HepG2 (cell line): Measurements from ENCODE around the gene IL17RC. TPM values are rescaled to one million over a fixed set of nuclear protein-coding genes. Genes with fewer than 3 reads are reported as not detected.
A peak's percentile ranks its signal among the peaks of the same experiment; 100 is the strongest.

Experiments
- DMAP1 ChIP-seq: IDR thresholded peaks from 2 replicates; pipeline ENCODE4 v1.6.1; 2016
- FOXM1 ChIP-seq: sonication (generic); formaldehyde crosslinking; IDR thresholded peaks from 2 replicates; pipeline ENCODE4 v1.5.0; 2020; ENCODE audit warnings: missing genetic modification reagents
- MXD4 ChIP-seq: IDR thresholded peaks from 2 replicates; pipeline ENCODE4 v1.6.1; 2016; ENCODE audit warnings: mild to moderate bottlenecking, missing biosample characterization, missing genetic modification reagents
- SIX4 ChIP-seq: sonication (generic); formaldehyde crosslinking; IDR thresholded peaks from 2 replicates; pipeline ENCODE4 v1.4.0; 2020; ENCODE audit warnings: missing genetic modification reagents
- SP4 ChIP-seq: sonication (generic); formaldehyde crosslinking; IDR thresholded peaks from 2 replicates; pipeline ENCODE4 v1.8.1; 2023; ENCODE audit warnings: mild to moderate bottlenecking, missing genetic modification reagents
- STAG1 ChIP-seq: sonication (generic); formaldehyde crosslinking; IDR thresholded peaks from 2 replicates; pipeline ENCODE4 v1.4.0; 2020; ENCODE audit warnings: missing genetic modification reagents
- XRCC5 ChIP-seq: fragments of 200-400 bp; formaldehyde crosslinking; optimal IDR thresholded peaks from 2 replicates; pipeline ENCODE3; 2017; ENCODE audit warnings: mild to moderate bottlenecking, low read length
- ZBTB7B ChIP-seq: sonication (generic); formaldehyde crosslinking; IDR thresholded peaks from 2 replicates; pipeline ENCODE4 v1.4.0; 2020; ENCODE audit warnings: missing genetic modification reagents
- ZNF616 ChIP-seq: sonication (generic); formaldehyde crosslinking; IDR thresholded peaks from 2 replicates; pipeline ENCODE4 v1.5.0; 2020; ENCODE audit warnings: low read depth, mild to moderate bottlenecking, missing genetic modification reagents
- ZNF746 ChIP-seq: sonication (generic); formaldehyde crosslinking; IDR thresholded peaks from 2 replicates; pipeline ENCODE4 v1.8.0; 2022; ENCODE audit warnings: mild to moderate bottlenecking, missing genetic modification reagents
- ZNF768 ChIP-seq: sonication (generic); formaldehyde crosslinking; IDR thresholded peaks from 2 replicates; pipeline ENCODE4 v1.4.0; 2020; ENCODE audit warnings: missing genetic modification reagents
- ZNF839 ChIP-seq: sonication (generic); formaldehyde crosslinking; IDR thresholded peaks from 2 replicates; pipeline ENCODE4 v1.4.0; 2020; ENCODE audit warnings: missing genetic modification reagents, mild to moderate bottlenecking, borderline replicate concordance
- polyA plus RNA-seq, 8 experiments: library from polyadenylated mRNA; depleted of rRNA in 3 of 8; stranded (reverse) in 7 of 8; unstranded in 1 of 8; fragments of >200 nt; fragmentation: Illumina TruSeq in 4 of 8; extraction: Trizol in 4 of 8; gene quantifications; 2 replicates each; pipeline versions ENCODE4 v1.2.1 to v1.2.3, GENCODE V29; 2011 to 2016; ENCODE audit warnings: low read depth in 4 of 8, missing spikeins in 1 of 8, mixed read lengths in 1 of 8; ENCODE audit not compliant: insufficient read depth in 1 of 8
- total RNA-seq, 5 experiments: library from RNA; depleted of rRNA; stranded (reverse); fragments of >200 nt; fragmentation: Illumina TruSeq; extraction: Trizol; gene quantifications; 2 replicates each; pipeline ENCODE4 v1.2.3, GENCODE V29; 2016; ENCODE audit warnings: low read depth in 1 of 5
- TF ChIP-seq, protein P1 (sequence below): sonication (generic); formaldehyde crosslinking; IDR thresholded peaks from 2 replicates; pipeline ENCODE4 v1.5.1; 2020; ENCODE audit warnings: mild to moderate bottlenecking, missing genetic modification reagents, moderate library complexity
- TF ChIP-seq, protein P2 (sequence below): sonication (generic); formaldehyde crosslinking; conservative IDR thresholded peaks from 2 replicates; pipeline ENCODE4 v1.8.0; 2022; ENCODE audit warnings: mild to moderate bottlenecking, moderate library complexity, missing genetic modification reagents
- TF ChIP-seq, protein P3 (sequence below): IDR thresholded peaks from 2 replicates; pipeline ENCODE4 v1.6.1; 2016; ENCODE audit warnings: mild to moderate bottlenecking
- TF ChIP-seq, protein P4 (sequence below): sonication (generic); formaldehyde crosslinking; IDR thresholded peaks from 2 replicates; pipeline ENCODE4 v1.5.1; 2020; ENCODE audit warnings: mild to moderate bottlenecking, missing genetic modification reagents, moderate library complexity
- TF ChIP-seq, protein P5 (sequence below): sonication (generic); formaldehyde crosslinking; IDR thresholded peaks from 2 replicates; pipeline ENCODE4 v1.4.0; 2020; ENCODE audit warnings: missing genetic modification reagents

The IL17RC gene
- total and polyA plus RNA-seq, 2 of the 13 experiments (the other 11 are each of a cell fraction or from before 2014, with no cell fraction given), result 20.7 to 24.0 TPM

DNA sequence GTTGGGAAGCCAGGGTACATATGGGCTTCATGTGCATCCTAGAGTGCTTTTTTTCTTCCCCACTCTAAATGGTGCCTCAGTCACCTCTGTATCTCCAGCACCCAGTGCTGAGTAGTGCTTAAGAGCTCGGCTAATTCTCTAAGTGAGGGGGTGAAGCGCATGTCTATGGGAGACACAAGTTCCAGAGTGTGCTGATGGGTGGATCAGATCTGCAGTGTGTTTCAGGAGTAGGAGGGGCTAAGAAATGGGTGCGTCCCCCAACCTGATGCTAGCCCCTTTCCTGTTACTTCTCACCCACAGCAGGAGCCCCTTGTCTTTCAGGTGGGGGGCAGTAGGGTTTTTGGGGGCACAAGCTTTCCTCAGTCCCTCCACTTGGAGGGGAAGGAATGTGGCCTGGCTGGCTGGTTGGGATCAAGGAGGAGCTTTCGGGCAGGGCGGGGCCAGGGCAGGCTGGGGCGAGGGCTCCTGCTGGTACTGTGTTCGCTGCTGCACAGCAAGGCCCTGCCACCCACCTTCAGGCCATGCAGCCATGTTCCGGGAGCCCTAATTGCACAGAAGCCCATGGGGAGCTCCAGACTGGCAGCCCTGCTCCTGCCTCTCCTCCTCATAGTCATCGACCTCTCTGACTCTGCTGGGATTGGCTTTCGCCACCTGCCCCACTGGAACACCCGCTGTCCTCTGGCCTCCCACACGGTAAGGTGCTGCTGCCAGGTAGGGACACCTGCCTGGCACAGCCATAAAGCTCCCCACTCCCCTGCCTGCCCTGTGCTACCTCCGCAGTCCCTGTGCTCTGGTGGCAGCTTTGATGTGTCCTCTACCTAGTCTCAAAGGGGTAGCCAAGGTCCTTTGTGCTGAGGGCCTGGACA, 14.3 kb upstream of the IL17RC start, which contains the start of gene IL17RE (continued):
- TF ChIP-seq ZNF768 (CRISPR knock-in tag) (peak; percentile 68), DMAP1 (CRISPR knock-in tag) (peak; percentile 51; the same call in 1 of the 2 replicates), SP4 (CRISPR knock-in tag) (no peak), ZBTB7B (CRISPR knock-in tag) (peak; percentile 70; the same call in 1 of the 2 replicates), MXD4 (peak; percentile 31; the same call in 1 of the 2 replicates), STAG1 (CRISPR knock-in tag) (0 out of 2 replicates have a peak, but pooled peaks have one; percentile 12), ZNF616 (CRISPR knock-in tag) (0 out of 2 replicates have a peak, but pooled peaks have one; percentile 8), ZNF839 (CRISPR knock-in tag) (peak; percentile 84; the same call in 1 of the 2 replicates), XRCC5 (peak; percentile 31), FOXM1 (CRISPR knock-in tag) (no peak), SIX4 (CRISPR knock-in tag) (0 out of 2 replicates have a peak, but pooled peaks have one; percentile 5), ZNF746 (CRISPR knock-in tag) (peak; percentile 54; the same call in 1 of the 2 replicates)
- TF ChIP-seq, protein P1, sequence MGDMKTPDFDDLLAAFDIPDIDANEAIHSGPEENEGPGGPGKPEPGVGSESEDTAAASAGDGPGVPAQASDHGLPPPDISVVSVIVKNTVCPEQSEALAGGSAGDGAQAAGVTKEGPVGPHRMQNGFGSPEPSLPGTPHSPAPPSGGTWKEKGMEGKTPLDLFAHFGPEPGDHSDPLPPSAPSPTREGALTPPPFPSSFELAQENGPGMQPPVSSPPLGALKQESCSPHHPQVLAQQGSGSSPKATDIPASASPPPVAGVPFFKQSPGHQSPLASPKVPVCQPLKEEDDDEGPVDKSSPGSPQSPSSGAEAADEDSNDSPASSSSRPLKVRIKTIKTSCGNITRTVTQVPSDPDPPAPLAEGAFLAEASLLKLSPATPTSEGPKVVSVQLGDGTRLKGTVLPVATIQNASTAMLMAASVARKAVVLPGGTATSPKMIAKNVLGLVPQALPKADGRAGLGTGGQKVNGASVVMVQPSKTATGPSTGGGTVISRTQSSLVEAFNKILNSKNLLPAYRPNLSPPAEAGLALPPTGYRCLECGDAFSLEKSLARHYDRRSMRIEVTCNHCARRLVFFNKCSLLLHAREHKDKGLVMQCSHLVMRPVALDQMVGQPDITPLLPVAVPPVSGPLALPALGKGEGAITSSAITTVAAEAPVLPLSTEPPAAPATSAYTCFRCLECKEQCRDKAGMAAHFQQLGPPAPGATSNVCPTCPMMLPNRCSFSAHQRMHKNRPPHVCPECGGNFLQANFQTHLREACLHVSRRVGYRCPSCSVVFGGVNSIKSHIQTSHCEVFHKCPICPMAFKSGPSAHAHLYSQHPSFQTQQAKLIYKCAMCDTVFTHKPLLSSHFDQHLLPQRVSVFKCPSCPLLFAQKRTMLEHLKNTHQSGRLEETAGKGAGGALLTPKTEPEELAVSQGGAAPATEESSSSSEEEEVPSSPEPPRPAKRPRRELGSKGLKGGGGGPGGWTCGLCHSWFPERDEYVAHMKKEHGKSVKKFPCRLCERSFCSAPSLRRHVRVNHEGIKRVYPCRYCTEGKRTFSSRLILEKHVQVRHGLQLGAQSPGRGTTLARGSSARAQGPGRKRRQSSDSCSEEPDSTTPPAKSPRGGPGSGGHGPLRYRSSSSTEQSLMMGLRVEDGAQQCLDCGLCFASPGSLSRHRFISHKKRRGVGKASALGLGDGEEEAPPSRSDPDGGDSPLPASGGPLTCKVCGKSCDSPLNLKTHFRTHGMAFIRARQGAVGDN (CRISPR knock-in tag), result peak; percentile 90
- TF ChIP-seq, protein P2, sequence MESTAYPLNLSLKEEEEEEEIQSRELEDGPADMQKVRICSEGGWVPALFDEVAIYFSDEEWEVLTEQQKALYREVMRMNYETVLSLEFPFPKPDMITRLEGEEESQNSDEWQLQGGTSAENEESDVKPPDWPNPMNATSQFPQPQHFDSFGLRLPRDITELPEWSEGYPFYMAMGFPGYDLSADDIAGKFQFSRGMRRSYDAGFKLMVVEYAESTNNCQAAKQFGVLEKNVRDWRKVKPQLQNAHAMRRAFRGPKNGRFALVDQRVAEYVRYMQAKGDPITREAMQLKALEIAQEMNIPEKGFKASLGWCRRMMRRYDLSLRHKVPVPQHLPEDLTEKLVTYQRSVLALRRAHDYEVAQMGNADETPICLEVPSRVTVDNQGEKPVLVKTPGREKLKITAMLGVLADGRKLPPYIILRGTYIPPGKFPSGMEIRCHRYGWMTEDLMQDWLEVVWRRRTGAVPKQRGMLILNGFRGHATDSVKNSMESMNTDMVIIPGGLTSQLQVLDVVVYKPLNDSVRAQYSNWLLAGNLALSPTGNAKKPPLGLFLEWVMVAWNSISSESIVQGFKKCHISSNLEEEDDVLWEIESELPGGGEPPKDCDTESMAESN (CRISPR knock-in tag), result peak; percentile 33
- TF ChIP-seq, protein P3, sequence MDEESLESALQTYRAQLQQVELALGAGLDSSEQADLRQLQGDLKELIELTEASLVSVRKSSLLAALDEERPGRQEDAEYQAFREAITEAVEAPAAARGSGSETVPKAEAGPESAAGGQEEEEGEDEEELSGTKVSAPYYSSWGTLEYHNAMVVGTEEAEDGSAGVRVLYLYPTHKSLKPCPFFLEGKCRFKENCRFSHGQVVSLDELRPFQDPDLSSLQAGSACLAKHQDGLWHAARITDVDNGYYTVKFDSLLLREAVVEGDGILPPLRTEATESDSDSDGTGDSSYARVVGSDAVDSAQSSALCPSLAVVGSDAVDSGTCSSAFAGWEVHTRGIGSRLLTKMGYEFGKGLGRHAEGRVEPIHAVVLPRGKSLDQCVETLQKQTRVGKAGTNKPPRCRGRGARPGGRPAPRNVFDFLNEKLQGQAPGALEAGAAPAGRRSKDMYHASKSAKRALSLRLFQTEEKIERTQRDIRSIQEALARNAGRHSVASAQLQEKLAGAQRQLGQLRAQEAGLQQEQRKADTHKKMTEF (CRISPR knock-in tag), result peak; percentile 46; the same call in 1 of the 2 replicates
- TF ChIP-seq, protein P4, sequence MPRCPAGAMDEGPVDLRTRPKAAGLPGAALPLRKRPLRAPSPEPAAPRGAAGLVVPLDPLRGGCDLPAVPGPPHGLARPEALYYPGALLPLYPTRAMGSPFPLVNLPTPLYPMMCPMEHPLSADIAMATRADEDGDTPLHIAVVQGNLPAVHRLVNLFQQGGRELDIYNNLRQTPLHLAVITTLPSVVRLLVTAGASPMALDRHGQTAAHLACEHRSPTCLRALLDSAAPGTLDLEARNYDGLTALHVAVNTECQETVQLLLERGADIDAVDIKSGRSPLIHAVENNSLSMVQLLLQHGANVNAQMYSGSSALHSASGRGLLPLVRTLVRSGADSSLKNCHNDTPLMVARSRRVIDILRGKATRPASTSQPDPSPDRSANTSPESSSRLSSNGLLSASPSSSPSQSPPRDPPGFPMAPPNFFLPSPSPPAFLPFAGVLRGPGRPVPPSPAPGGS (CRISPR knock-in tag), result peak; percentile 11; the same call in 1 of the 2 replicates
- TF ChIP-seq, protein P5, sequence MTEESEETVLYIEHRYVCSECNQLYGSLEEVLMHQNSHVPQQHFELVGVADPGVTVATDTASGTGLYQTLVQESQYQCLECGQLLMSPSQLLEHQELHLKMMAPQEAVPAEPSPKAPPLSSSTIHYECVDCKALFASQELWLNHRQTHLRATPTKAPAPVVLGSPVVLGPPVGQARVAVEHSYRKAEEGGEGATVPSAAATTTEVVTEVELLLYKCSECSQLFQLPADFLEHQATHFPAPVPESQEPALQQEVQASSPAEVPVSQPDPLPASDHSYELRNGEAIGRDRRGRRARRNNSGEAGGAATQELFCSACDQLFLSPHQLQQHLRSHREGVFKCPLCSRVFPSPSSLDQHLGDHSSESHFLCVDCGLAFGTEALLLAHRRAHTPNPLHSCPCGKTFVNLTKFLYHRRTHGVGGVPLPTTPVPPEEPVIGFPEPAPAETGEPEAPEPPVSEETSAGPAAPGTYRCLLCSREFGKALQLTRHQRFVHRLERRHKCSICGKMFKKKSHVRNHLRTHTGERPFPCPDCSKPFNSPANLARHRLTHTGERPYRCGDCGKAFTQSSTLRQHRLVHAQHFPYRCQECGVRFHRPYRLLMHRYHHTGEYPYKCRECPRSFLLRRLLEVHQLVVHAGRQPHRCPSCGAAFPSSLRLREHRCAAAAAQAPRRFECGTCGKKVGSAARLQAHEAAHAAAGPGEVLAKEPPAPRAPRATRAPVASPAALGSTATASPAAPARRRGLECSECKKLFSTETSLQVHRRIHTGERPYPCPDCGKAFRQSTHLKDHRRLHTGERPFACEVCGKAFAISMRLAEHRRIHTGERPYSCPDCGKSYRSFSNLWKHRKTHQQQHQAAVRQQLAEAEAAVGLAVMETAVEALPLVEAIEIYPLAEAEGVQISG (CRISPR knock-in tag), result peak; percentile 27; the same call in 1 of the 2 replicates
